GM12878 (cell line): ENCODE measurements around the gene TMEM52. TPM values are rescaled to one million over a fixed set of nuclear protein-coding genes. Genes with fewer than 3 reads are reported as not detected.
A peak's percentile ranks its signal among the peaks of the same experiment; 100 is the strongest.

Source experiments
- ATAC-seq: fragments of 200-7000 bp; cut with Tn5 transposase; 3 replicates; pipeline ENCODE4 v1.9.1; 2020; ENCODE audit warnings: mild to moderate bottlenecking, moderate library complexity
- BruUV-seq: library from RNA; stranded (reverse); fragments of 400-500 nt; replicated peaks from 2 replicates; lab custom pipeline; 2021; lab: Mats Ljungman, UMichigan
- CTCF ChIA-PET: fragments of 300-600 bp; sonication (Branson Sonifier 250); formaldehyde crosslinking; extraction: SDS; loops from one replicate; lab custom pipeline; 2021; ENCODE audit warnings: inconsistent platforms; lab: Yijun Ruan, JAX
- POLR2A ChIA-PET: fragments of 350-600 bp; formaldehyde crosslinking; extraction: SDS; loops from one replicate; lab custom pipeline; 2021; ENCODE audit warnings: inconsistent platforms; lab: Charles Lee
- RAD21 ChIA-PET: fragments of 300-600 bp; sonication (Branson Sonifier 250); formaldehyde crosslinking; loops from one replicate; lab custom pipeline; 2023; ENCODE audit warnings: antibody characterized with exemption; ENCODE audit not compliant: unreplicated experiment; lab: Charles Lee
- SMC1A ChIA-PET: fragments of 300-600 bp; sonication (Branson Sonifier 250); formaldehyde crosslinking; loops from one replicate; lab custom pipeline; 2023; ENCODE audit not compliant: unreplicated experiment, uncharacterized antibody; lab: Charles Lee
- DNase-seq: peaks from one replicate; pipeline ENCODE4 v3.0.0-alpha.2; 2011; ENCODE audit warnings: low read depth, low spot score
- FAIRE-seq: peaks from 3 replicates; lab custom pipeline; 2011; peaks lifted over from hg19 to GRCh38; lab: Jason Lieb, UNC
- H2AFZ ChIP-seq: 2 replicates; pipeline ENCODE4 v1.6.0; 2011; ENCODE audit warnings: low read depth, low read length, control low read depth; ENCODE audit not compliant: control insufficient read depth
- H3K27ac ChIP-seq: 2 replicates; pipeline ENCODE4 v1.5.1; 2011; ENCODE audit warnings: control low read depth; ENCODE audit not compliant: control insufficient read depth, insufficient read depth
- H3K27me3 ChIP-seq, 2 experiments: replicated peaks in 1 of 2; 2 replicates each; pipeline versions ENCODE4 v1.6.0 to v1.6.1; 2011; ENCODE audit warnings: low read length in 1 of 2; ENCODE audit not compliant: control insufficient read depth in 2 of 2, insufficient read depth in 2 of 2
- H3K36me3 ChIP-seq, 2 experiments: 2 replicates each; pipeline ENCODE4 v1.5.1; 2011; ENCODE audit warnings: low read length in 1 of 2; ENCODE audit not compliant: control insufficient read depth in 2 of 2, insufficient read depth in 2 of 2
- H3K4me1 ChIP-seq: 2 replicates; pipeline ENCODE4 v1.6.1; 2011; ENCODE audit warnings: mild to moderate bottlenecking, low read length, moderate library complexity, mixed read lengths; ENCODE audit not compliant: control insufficient read depth, insufficient read depth
- H3K4me2 ChIP-seq: 2 replicates; pipeline ENCODE4 v1.6.0; 2011; ENCODE audit warnings: control low read depth; ENCODE audit not compliant: control insufficient read depth, insufficient read depth
- H3K4me3 ChIP-seq: fragments of 200-600 bp; sonication (generic); 2 replicates; pipeline ENCODE4 v1.5.1; 2016
- H3K79me2 ChIP-seq: 2 replicates; pipeline ENCODE4 v1.6.0; 2011; ENCODE audit warnings: low read length; ENCODE audit not compliant: control insufficient read depth, insufficient read depth
- H3K9ac ChIP-seq: 2 replicates; pipeline ENCODE4 v1.8.0; 2011; ENCODE audit warnings: low read length, control low read depth, mixed read lengths; ENCODE audit not compliant: control insufficient read depth, insufficient read depth
- H3K9me3 ChIP-seq: replicated peaks from 3 replicates; pipeline ENCODE4 v1.5.1; 2011; ENCODE audit warnings: mild to moderate bottlenecking, low read length; ENCODE audit not compliant: control insufficient read depth, insufficient read depth
- H4K20me1 ChIP-seq: 2 replicates; pipeline ENCODE4 v1.6.0; 2011; ENCODE audit not compliant: control insufficient read depth, insufficient read depth
- CBFB ChIP-seq: IDR thresholded peaks from 2 replicates; pipeline ENCODE4 v1.6.1; 2016; ENCODE audit warnings: antibody characterized with exemption, low read depth
- CTCF ChIP-seq, 3 experiments: IDR thresholded peaks in 2 of 3; conservative IDR thresholded peaks in 1 of 3; 2 replicates each; pipeline ENCODE4 v1.5.1; 2011; ENCODE audit warnings: low read depth in 3 of 3, low read length in 3 of 3, mild to moderate bottlenecking in 3 of 3, control low read depth in 2 of 3, moderate library complexity in 2 of 3, inconsistent platforms in 1 of 3, mixed read lengths in 1 of 3; ENCODE audit not compliant: control insufficient read depth in 2 of 3, insufficient read depth in 1 of 3; ENCODE audit errors: extremely low read depth in 1 of 3
- GATAD2B ChIP-seq: fragments of 450-650 bp; conservative IDR thresholded peaks from 2 replicates; pipeline ENCODE4 v1.6.1; 2017; ENCODE audit warnings: low read depth, mild to moderate bottlenecking, moderate library complexity
- KAT2A ChIP-seq: conservative IDR thresholded peaks from 2 replicates; pipeline ENCODE4 v1.6.1; 2011; ENCODE audit warnings: low read depth, low read length; ENCODE audit not compliant: control insufficient read depth
- MLLT1 ChIP-seq: fragments of 450-650 bp; IDR thresholded peaks from 2 replicates; pipeline ENCODE4 v1.6.1; 2016; ENCODE audit warnings: mild to moderate bottlenecking
- NRF1 ChIP-seq: conservative IDR thresholded peaks from 2 replicates; pipeline ENCODE4 v1.6.1; 2011; ENCODE audit warnings: mild to moderate bottlenecking, low read depth, low read length, improper control_type of control experiment
- REST ChIP-seq: IDR thresholded peaks from 2 replicates; pipeline ENCODE4 v1.6.1; 2012; ENCODE audit warnings: mild to moderate bottlenecking, low read depth, low read length
- SMC3 ChIP-seq: IDR thresholded peaks from 2 replicates; pipeline ENCODE4 v1.6.1; 2011; ENCODE audit warnings: low read length, improper control_type of control experiment, borderline replicate concordance
- WGBS: methylation state at CpG from one replicate; pipeline ENCODE4 v1.1.6; 2016; ENCODE audit warnings: low lambda C conversion rate; ENCODE audit not compliant: insufficient replicate concordance, insufficient coverage; ENCODE audit errors: missing lambda C conversion rate; 5-methylcytosine and 5-hydroxymethylcytosine counted together
- in situ Hi-C: fragments of 300-500 bp; cut with MboI; formaldehyde crosslinking; loops from 9 replicates; pipeline ENCODE4 v1.14.3; 2018; ENCODE audit warnings: mixed read lengths
- intact Hi-C: fragments of 100-400 bp; cut with micrococcal nuclease; formaldehyde crosslinking; loops from one replicate; pipeline ENCODE4 v1.14.2; 2022; ENCODE audit not compliant: unreplicated experiment
- polyA plus RNA-seq, 11 experiments: library from polyadenylated mRNA; depleted of rRNA in 4 of 11; unstranded in 6 of 11; stranded (reverse) in 5 of 11; fragments of >200 nt; fragmentation: Nextera tagmentation in 4 of 11; fragmentation: Illumina TruSeq in 1 of 11; extraction: Ambion mirVana in 4 of 11; extraction: Trizol in 1 of 11; gene quantifications; 1 replicate in 1 of 11; 2 replicates in 10 of 11; pipeline versions ENCODE4 v1.2.1 to v1.2.3, GENCODE V29; 2011 to 2016; ENCODE audit warnings: inconsistent platforms in 2 of 11, missing spikeins in 2 of 11, low read depth in 1 of 11
- total RNA-seq, 4 experiments: library from RNA; depleted of rRNA in 3 of 4; stranded (reverse); fragments of >200 nt in 3 of 4; fragmentation: Illumina TruSeq in 1 of 4; extraction: Trizol in 1 of 4; gene quantifications; 2 replicates each; pipeline versions ENCODE4 v1.2.1 to v1.2.3, GENCODE V29; 2013 to 2021

Gene TMEM52
- total and polyA plus RNA-seq, 10 of the 15 experiments (the other 5 are each of a cell fraction or from before 2014, with no cell fraction given): 0.17 to 0.33 (median 0.24) TPM; not detected in 7

- no peak for TF ChIP-seq REST
- TF ChIP-seq MLLT1: no peak
- no peak for TF ChIP-seq KAT2A
- TF ChIP-seq, all 136 proteins: peak for 0
Measured at GRCh38 chr1:1899967-1900327, 19.1 kb downstream of the TMEM52 start (continued).

GRCh38 chr1:1899266-1899966 lies 19.7 kb downstream of the TMEM52 start:
- peaks cover 9% of the 10 kb centered on the region for H3K4me1 ChIP-seq
- intact Hi-C loops (no loop called here), in situ Hi-C loops (no loop called here)
- no peak overlapping the region for H3K9ac ChIP-seq
- H3K79me2 ChIP-seq: no peaks in the 10 kb centered on the region
- H3K4me3 ChIP-seq: no peak overlapping the region
- SMC1A ChIA-PET: interaction anchor here (1.2 kb wide), 2 partner anchors 8 to 71 kb away, joined by 3 read pairs; no protein-coding TSS in a partner anchor
- DNase-seq (no peak), FAIRE-seq (no peak), ATAC-seq (peak; percentile 75)
- no TSS peak for BruUV-seq
- CTCF ChIA-PET: interaction anchor here (0.6 to 2.8 kb wide), 5 partner anchors 9 to 178 kb away, joined by 3 to 9 read pairs (median 4); no protein-coding TSS in a partner anchor
- POLR2A ChIA-PET: interaction anchor here (1.4 to 2.8 kb wide), 2 partner anchors 9 to 32 kb away, joined by 3 to 10 read pairs; no protein-coding TSS in a partner anchor
- no peaks in the 10 kb centered on the region for H4K20me1 ChIP-seq
- no peaks in the 10 kb centered on the region for H3K36me3 ChIP-seq
- RAD21 ChIA-PET: interaction anchor here (1.2 to 5.6 kb wide), 2 partner anchors 8 to 123 kb away, joined by 3 to 28 read pairs; no protein-coding TSS in a partner anchor
- 18% methylated on average over 16 of the region's 16 CpGs for WGBS
- H3K4me2 ChIP-seq: no peak overlapping the region
- no peak overlapping the region for H2AFZ ChIP-seq
- H3K9me3 ChIP-seq: no peaks in the 10 kb centered on the region; the same call in 2 of the 3 replicates
- no peaks in the 10 kb centered on the region for H3K27me3 ChIP-seq
- TF ChIP-seq NRF1 (no peak), CTCF (IDR thresholded peaks at IDR 0.05 in 2 of 3, conservative IDR thresholded peaks at IDR 0.05 in 1 of 3; ENCODE audit: control insufficient read depth in 2 of 3, extremely low read depth in 1 of 3, insufficient read depth in 1 of 3, low read depth in 3 of 3, low read length in 3 of 3) (peak; percentile 43 to 46 (median 45); a peak in 5 of 6 replicates), SMC3 (peak; percentile 20; the same call in 1 of the 2 replicates), CBFB (no peak), GATAD2B (no peak)
- no peak overlapping the region for H3K27ac ChIP-seq
